ENCODE results near the gene CADPS.

CADPS gene

DNA sequence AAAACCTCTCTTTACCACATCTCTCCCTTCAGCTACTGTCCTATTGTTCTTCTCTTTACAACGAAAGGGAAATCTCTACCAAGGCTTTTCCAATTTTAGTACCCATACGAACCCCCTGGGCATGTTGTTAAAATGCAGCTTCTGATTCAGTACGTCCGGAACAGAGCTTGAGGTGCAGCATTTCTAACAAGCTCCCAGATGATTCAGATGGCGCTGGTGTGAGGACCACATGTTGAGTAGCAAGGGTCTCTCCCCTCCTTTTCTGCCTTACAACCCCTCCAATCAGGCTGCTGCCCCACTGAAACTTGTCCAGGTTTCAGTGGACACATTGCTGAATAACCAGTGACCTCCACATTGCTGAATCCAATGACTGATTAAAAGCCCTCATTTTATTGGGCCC is 324.8 kb downstream of the CADPS start:
- no peak for DNase-seq

- DNase-seq = no peak
Measured at GRCh38 chr3:62548528-62549205, 326.5 kb downstream of the CADPS start.

GRCh38 chr3:62546266-62546665 is 328.9 kb downstream of the CADPS start:
- DNase-seq = no peak

DNA sequence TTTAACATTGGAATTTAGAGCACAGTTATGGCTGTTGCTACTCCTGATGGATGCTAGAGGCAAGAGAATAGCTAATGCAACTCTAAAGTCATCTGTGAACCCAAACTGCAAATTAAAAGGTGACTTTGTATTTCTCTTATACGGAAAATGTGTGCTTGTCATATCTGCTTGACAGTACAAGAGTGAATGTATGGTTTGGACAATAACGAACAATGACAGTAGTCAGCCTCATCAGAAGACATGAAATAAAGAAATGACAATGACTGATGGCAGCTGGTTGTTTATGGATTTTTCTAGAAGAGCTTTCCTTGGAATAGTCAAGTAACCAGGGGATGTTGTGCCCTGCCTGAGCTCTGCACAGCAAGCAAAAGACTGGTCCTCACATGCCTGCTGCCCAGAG is 333.0 kb downstream of the CADPS start:
- DNase-seq = no peak

- DNase-seq = no peak
Measured at GRCh38 chr3:62539762-62540161, 335.5 kb downstream of the CADPS start.

DNA sequence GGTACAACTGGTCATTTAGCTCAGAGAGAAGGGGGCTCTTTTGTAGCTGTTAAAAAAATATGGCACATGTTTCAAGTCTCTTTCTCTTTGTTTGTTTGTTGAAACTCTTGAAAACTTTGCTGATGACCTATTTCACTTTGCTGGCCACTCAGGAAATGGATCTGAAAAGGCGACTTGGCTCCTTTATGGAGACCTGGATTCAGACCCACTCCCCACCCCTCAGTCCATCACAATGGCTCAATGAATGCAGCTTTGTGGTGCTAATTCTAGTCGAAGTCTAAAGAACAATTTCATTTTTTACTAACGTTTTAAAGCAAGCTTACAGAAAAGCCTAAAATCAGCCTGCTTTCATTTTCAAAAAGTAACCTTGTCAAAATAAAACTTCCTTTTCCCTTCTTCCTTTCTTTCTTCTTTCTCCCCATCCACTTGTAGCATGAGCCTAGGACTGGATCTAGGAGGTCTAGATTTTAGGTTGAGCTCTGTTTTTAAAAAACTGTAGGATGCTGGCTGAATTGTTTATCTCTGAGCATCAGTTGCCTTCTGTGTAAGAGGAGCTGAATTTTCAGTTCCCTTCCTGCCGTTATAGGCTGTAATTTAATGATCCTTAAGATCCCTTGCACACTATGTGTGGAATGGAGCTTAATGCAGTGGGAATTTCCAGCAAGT is 336.4 kb downstream of the CADPS start:
- no peak for DNase-seq

GRCh38 chr3:62534326-62534725 is 340.9 kb downstream of the CADPS start:
- no peak for DNase-seq

GRCh38 chr3:62532796-62533195 is 342.4 kb downstream of the CADPS start:
- DNase-seq = no peak

DNA sequence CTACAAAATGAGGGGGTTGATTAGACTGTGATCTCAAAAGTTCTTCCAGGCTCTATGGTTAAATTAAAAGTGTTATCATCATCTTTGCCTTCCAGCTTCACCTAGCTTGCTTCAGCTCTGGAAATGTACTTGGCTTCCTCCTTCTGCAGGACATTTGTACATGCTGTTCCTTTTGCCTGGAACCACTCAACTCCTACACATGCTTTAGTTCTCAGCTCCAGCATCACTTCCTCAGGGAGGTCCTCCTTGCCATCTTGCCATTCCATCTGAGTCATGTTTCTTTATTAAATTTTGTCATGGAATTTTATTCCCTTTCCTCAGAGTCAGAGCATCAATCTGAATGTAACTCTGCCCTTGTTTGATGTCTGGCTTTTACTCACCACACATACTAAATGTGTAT is 343.2 kb downstream of the CADPS start:
- no peak for DNase-seq

GRCh38 chr3:62531493-62531892 is 343.7 kb downstream of the CADPS start:
- no peak for DNase-seq

DNA sequence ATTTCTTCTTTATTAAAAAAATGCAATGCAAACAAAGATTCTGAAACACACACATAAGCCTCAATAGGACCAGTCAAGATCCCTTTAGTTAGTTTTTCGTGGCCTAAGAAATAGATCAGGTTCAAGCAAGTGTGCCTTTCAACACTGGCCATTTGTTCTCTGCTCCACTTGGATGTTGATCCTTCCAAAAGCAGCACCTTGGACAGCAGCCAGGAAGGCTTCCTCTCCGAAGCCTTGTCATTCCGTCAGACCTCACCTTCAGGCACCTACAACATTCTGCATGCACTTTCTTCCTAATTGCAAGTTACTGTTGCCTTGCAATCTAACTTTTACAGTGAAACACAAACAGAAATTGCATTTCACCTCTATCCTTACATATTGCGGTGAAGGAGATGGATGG is 346.0 kb downstream of the CADPS start:
- no peak for DNase-seq

- DNase-seq = no peak
Measured at GRCh38 chr3:62527474-62527873, 347.7 kb downstream of the CADPS start.

DNA sequence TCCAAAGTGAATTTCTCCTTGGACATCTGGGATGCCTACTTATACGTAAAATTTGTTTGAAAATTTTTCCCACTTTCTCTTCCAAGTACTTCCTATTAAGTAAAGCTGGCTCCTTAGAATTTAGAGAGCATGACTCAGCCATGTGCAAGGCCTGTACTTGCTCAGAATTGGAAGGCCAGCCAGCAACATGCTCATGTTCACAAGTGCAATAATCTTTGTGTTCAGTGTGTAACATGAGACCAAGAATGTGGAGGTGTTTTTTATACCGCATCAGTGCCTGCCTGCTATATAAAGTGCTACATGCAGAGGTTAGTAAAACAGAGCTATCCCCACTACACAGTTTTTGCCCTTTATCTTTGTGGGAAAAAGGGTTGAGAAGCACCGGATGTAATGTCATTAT is 349.9 kb downstream of the CADPS start:
- no peak for DNase-seq

- no peak for DNase-seq
Measured at GRCh38 chr3:62523672-62524071, 351.5 kb downstream of the CADPS start.

DNA sequence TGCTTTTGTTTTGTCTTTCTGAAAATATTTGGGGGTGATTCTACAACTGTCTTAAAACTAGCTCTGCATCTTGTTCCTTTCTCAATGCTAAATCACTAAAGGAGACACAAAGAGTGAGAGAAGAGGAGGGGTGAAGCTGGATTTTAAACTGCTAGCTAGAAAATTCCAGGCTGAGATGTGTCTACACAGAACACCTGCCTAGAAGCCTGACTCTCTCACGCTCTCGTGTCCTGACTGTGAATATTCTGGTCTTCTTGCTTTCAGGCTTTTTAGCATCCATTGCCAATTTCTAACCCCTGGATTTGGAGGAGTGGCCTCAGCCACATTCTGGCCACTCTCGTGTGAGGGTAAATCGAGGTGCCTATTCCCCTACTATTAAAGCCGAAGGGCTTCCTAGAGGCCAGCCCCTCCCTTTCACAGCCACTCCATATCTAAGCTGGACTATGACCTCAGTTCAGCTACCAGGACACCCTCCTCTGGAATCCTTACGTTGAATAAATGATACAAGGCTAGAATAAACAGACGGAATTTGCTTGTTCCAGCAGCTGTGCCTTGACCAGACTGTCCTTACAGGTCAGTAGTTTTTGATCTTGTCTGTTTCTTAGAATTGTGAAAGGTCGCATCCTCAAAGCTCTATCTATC is 353.6 kb downstream of the CADPS start:
- DNase-seq = no peak

GRCh38 chr3:62503516-62503915 is 371.7 kb downstream of the CADPS start:
- no peak for DNase-seq

GRCh38 chr3:62502315-62503300 is 372.6 kb downstream of the CADPS start:
- DNase-seq = no peak

- DNase-seq = no peak
Measured at GRCh38 chr3:62501289-62501668, 373.9 kb downstream of the CADPS start.

GRCh38 chr3:62500556-62501288 is 374.5 kb downstream of the CADPS start:
- DNase-seq = no peak

DNA sequence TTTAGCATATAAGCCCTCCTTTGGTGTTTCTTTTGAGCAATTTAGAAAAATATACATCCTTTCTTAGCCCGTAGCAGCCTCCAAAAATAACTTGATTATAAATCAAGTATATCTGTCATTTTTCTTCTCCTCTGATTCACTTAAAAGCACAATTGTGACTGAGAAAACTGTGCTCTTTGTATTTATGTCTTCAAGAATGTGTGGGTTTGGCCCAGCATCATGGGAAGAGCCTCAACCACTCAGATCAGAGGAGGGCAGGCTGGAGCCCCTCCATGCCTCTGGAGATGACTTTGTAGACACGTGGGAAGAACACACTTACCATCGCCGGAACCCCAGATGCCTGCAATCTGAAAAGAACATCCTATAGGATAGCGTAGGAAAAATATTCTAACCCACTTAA is 378.1 kb downstream of the CADPS start:
- no peak for DNase-seq

- no peak for DNase-seq
Measured at GRCh38 chr3:62496503-62496902, 378.7 kb downstream of the CADPS start.

DNA sequence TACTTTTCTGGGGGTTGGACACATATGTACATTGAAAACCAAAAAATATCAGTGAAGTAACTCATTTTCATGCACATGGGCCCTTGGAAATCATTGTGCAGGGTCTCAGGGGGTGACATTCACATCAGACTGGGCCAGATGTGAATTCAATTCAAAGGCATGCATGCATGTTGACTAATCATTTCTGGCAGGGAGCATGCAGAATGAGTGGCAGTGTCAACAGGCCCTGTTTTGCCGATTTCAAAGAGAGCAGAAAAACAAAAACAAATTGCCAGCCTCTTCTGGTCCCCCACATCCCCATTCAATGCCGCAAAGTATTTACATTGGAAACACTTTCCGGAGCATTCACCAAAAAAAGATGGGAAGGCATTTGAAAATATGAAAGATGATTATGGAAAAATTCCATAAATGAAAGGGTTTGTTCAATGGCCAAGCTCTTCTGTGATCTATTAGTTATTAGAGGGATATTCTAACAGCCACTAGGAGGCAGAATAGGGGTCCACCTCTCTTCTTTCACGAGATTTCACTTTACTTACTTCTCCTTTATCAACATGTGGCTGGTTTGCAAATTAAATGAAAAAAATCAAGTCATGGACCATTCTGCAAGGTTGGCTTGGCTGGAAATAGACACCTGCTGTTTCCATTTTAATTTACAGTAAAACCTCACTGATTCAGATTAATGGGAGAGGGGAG is 382.0 kb downstream of the CADPS start:
- no peak for DNase-seq

All from NCI-H226 (cell line).